ENCODE results near the gene SH3BP5. TPM values are rescaled to one million over a fixed set of nuclear protein-coding genes. Genes with fewer than 3 reads are reported as not detected.

SH3BP5 gene
- total RNA-seq, 1 donor from 2014 or later = 5.2 TPM

GRCh38 chr3:15265655-15266509 lies 66.5 kb downstream of the SH3BP5 start:
- no peak for TF ChIP-seq CTCF (conservative IDR thresholded peaks at IDR 0.05)
- Mint-ChIP-seq H3K9me3 (no peaks in the 10 kb centered on the region), H3K4me1 (peaks cover 5% of the 10 kb centered on the region), H3K36me3 (ENCODE audit: low read depth) (no peaks in the 10 kb centered on the region), H3K4me3 (no peak overlapping the region), H3K27ac (ENCODE audit: unreplicated experiment) (peak overlapping the region; percentile 89), H3K27me3 (ENCODE audit: low read depth) (no peaks in the 10 kb centered on the region)
- DNase-seq (ENCODE audit: low read depth, low spot score) = no peak

GRCh38 chr3:15264486-15264885 lies 67.9 kb downstream of the SH3BP5 start:
- no peak for TF ChIP-seq CTCF (conservative IDR thresholded peaks at IDR 0.05)
- peaks cover 4% of the 10 kb centered on the region for H3K4me1 Mint-ChIP-seq
- H3K4me3 Mint-ChIP-seq = no peak overlapping the region
- no peak for DNase-seq (ENCODE audit: low read depth, low spot score)
- no peaks in the 10 kb centered on the region for H3K27me3 Mint-ChIP-seq (ENCODE audit: low read depth)
- H3K9me3 Mint-ChIP-seq = no peaks in the 10 kb centered on the region
- H3K36me3 Mint-ChIP-seq (ENCODE audit: low read depth) = peaks cover 3% of the 10 kb centered on the region
- no peak overlapping the region for H3K27ac Mint-ChIP-seq (ENCODE audit: unreplicated experiment)

GRCh38 chr3:15263926-15264325 lies 68.5 kb downstream of the SH3BP5 start:
- DNase-seq (ENCODE audit: low read depth, low spot score) = no peak
- no peaks in the 10 kb centered on the region for H3K4me1 Mint-ChIP-seq
- peaks cover 5% of the 10 kb centered on the region for H3K36me3 Mint-ChIP-seq (ENCODE audit: low read depth)
- no peaks in the 10 kb centered on the region for H3K9me3 Mint-ChIP-seq
- no peaks in the 10 kb centered on the region for H3K27me3 Mint-ChIP-seq (ENCODE audit: low read depth)
- H3K4me3 Mint-ChIP-seq = no peak overlapping the region
- H3K27ac Mint-ChIP-seq (ENCODE audit: unreplicated experiment) = no peak overlapping the region
- TF ChIP-seq CTCF (conservative IDR thresholded peaks at IDR 0.05) = no peak

GRCh38 chr3:15263120-15263519 lies 69.3 kb downstream of the SH3BP5 start:
- no peak for TF ChIP-seq CTCF (conservative IDR thresholded peaks at IDR 0.05)
- Mint-ChIP-seq H3K4me1 (no peaks in the 10 kb centered on the region), H3K27ac (ENCODE audit: unreplicated experiment) (no peak overlapping the region), H3K9me3 (no peaks in the 10 kb centered on the region), H3K27me3 (ENCODE audit: low read depth) (no peaks in the 10 kb centered on the region), H3K36me3 (ENCODE audit: low read depth) (peaks cover 14% of the 10 kb centered on the region), H3K4me3 (no peak overlapping the region)
- no peak for DNase-seq (ENCODE audit: low read depth, low spot score)

GRCh38 chr3:15262021-15262420 lies 70.4 kb downstream of the SH3BP5 start:
- no peaks in the 10 kb centered on the region for H3K27me3 Mint-ChIP-seq (ENCODE audit: low read depth)
- H3K27ac Mint-ChIP-seq (ENCODE audit: unreplicated experiment) = no peak overlapping the region
- DNase-seq (ENCODE audit: low read depth, low spot score) = no peak
- no peaks in the 10 kb centered on the region for H3K9me3 Mint-ChIP-seq
- peaks cover 21% of the 10 kb centered on the region for H3K36me3 Mint-ChIP-seq (ENCODE audit: low read depth)
- TF ChIP-seq CTCF (conservative IDR thresholded peaks at IDR 0.05) = no peak
- H3K4me1 Mint-ChIP-seq = no peaks in the 10 kb centered on the region
- no peak overlapping the region for H3K4me3 Mint-ChIP-seq
